ENCODE measurements around the gene RREB1.

- TF ChIP-seq EZH2 (IDR thresholded peaks at IDR 0.05; ENCODE audit: low read length) = no peak
- TF ChIP-seq CTCF (optimal IDR thresholded peaks at IDR 0.05 in 1 of 3, IDR thresholded peaks at IDR 0.05 in 1 of 3, conservative IDR thresholded peaks at IDR 0.05 in 1 of 3; ENCODE audit: extremely low read depth in 1 of 3, insufficient read depth in 2 of 3, low read length in 3 of 3) = no peak
Observed at GRCh38 chr6:7085911-7086310, 21.9 kb upstream of the RREB1 start.

Measured in keratinocyte (primary cell).